ENCODE measurements around the gene SLC9B1.

SLC9B1 gene, protein sequence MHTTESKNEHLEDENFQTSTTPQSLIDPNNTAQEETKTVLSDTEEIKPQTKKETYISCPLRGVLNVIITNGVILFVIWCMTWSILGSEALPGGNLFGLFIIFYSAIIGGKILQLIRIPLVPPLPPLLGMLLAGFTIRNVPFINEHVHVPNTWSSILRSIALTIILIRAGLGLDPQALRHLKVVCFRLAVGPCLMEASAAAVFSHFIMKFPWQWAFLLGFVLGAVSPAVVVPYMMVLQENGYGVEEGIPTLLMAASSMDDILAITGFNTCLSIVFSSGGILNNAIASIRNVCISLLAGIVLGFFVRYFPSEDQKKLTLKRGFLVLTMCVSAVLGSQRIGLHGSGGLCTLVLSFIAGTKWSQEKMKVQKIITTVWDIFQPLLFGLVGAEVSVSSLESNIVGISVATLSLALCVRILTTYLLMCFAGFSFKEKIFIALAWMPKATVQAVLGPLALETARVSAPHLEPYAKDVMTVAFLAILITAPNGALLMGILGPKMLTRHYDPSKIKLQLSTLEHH

DNA sequence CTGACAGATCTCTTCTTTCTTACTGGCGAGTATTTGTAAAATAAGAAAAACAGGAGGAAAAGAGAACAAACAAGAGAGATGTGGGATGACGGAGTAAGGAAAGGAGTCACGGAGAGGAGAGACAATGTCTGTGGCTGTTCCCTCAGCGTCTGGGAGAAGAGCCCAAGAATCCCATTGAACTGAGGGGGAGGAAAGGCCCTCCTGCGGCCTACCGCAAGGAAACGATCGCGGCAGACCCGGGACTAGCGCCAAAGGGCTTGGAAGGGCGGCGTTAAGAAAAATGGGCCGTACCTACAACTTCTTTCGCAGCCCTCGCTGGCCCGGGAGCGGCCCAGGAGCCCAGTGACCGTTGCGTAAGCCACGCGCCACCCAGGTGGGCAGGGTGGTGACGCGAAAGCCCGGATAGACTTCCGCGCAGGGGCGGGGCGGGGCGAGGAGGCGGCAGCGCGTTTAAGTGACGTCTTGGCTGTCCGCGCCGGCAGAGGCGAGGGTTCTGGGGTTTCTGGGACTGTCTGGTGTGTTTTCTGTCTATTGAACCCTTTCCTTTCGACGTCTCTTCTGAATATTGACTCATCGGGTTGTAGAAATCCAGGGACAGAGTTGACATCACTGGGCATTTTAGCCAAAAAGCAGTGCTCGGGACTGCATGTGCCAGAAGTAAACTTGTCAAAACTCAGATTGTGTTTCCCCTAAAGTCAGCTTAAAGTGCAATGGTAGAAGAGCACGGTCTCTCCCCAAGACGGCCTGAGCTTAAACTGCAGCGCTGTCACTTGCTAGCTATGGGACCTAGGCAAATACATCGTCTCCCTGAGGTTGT, at the start of gene SLC9B1:
Gene SLC9B1 (minus strand): TSS at position 398 of the 817 bp plus-strand sequence. CDS start 27,994 bp downstream, outside the sequence.
- FAIRE-seq, result peak; percentile 79

GRCh38 chr4:103067841-103068547, 48.5 kb upstream of the SLC9B1 start:
- FAIRE-seq, result no peak

DNA sequence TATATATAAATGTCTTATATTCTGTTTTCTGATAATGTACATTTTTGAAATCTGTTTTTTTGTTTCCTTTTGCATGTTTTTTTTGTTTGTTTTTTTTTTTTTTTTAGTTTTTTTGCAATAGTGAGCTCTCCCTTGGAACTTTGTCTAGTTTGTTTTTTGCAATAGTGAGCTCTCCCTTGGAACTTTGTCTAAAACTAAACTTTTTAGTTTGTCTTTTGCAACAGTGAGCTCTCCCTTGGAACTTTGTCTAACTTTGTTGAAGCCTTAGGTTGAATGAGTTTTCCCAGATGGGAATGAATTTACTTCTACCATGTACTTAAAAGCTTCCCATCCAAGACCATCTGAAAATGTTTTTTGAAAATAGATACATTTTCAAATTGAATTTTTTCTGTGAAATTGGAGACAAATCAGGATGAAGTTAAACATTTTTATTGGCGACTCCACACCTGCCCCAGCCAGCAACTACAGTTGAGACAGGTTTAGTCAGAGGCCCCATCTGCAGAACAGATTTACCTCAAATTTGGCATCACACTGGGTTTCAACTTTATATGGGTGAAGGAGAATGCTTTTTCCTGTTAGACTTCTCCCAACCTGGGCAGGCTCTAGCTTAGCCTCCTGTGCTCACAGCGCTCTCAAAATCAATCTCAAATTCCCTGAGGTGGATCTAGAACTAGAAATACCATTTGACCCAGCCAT, 41.1 kb upstream of the SLC9B1 start:
- FAIRE-seq, result no peak

DNA sequence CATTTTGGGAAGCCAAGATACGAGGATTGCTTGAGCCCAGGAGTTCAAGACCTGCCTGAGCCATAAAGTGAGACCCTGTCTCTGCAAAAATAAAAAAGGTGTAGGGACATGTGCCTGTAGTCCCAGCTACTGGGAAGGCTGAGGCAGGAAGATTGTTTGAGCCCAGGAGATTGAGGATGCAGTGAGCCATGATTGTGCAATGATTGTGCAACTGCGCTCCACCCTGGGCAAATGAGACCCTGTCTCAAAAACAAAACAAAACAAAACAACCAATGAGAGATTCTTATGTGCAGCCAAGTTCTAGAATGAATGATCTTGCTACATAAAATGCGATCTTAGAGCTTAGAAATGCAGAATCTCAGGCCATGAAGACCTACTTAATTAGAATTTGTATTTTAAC, 34.5 kb upstream of the SLC9B1 start:
- FAIRE-seq, result no peak

GRCh38 chr4:103052779-103053178, 33.3 kb upstream of the SLC9B1 start:
- no peak for FAIRE-seq

DNA sequence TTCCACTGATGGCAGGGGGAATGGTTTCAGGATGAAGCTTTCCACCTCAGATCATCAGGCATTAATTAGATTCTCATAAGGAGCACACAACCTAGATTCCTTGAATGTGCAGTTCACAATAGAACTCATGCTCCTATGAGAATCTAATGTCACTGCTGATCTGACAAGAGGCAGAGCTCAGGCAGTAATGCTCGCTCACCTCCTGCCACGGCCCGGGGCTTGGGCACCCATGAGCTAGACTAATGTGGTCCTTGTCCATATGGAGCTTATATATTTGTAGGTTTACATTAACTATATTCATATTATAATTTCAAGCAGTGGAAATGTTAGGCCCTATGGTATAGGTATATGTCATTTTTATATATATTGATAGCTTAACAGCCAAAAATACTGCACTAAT, 32.6 kb upstream of the SLC9B1 start:
- no peak for FAIRE-seq

- FAIRE-seq, result no peak
These were observed 31.4 kb upstream of the SLC9B1 start for GRCh38 chr4:103050736-103051436.

- no peak for FAIRE-seq
These were observed 27.1 kb upstream of the SLC9B1 start for GRCh38 chr4:103046416-103047290.

DNA sequence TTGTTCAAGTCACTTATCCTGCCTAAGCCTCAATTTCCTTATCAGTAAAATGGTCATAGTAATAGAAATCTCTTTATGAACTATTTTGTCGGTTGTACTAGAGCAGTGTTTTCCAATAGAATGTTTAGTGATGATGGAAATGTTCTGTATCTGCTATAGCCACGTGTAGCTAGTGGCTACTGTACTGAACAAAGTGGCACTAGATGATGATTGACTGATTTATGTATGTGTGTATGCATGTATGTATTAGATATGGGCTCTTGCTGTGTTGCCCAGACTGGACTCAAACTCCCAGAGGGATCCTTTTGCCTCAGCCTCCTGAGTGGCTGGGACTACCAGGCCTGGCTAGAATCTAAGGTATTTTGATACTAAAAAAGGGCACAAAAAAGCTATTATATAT, 24.7 kb upstream of the SLC9B1 start:
- FAIRE-seq, result no peak

GRCh38 chr4:103036169-103036568, 16.7 kb upstream of the SLC9B1 start:
- no peak for FAIRE-seq

- FAIRE-seq, result no peak
These were observed 13.1 kb upstream of the SLC9B1 start for GRCh38 chr4:103032574-103032973.

GRCh38 chr4:103030791-103031190, 11.3 kb upstream of the SLC9B1 start:
- no peak for FAIRE-seq

DNA sequence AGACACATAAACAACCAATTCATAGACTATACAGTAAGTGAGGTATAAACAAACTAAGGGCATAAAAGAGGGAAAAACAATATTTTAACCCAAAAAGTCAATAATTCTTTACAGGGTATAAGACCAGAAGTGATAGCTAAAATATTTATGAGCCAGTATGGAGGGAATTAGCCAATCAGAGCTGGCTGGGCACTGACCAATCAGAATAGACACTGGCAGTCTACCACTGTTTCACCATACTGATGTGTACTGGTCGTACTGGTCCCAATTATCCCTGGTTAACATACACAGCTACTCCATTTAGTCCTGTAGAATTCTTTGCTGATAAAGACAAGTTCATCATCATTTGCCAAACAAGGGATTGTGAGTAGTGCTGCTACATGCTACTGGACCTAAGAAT, 9.8 kb upstream of the SLC9B1 start:
- no peak for FAIRE-seq

- no peak for FAIRE-seq
These were observed 7.4 kb upstream of the SLC9B1 start for GRCh38 chr4:103026868-103027267.

DNA sequence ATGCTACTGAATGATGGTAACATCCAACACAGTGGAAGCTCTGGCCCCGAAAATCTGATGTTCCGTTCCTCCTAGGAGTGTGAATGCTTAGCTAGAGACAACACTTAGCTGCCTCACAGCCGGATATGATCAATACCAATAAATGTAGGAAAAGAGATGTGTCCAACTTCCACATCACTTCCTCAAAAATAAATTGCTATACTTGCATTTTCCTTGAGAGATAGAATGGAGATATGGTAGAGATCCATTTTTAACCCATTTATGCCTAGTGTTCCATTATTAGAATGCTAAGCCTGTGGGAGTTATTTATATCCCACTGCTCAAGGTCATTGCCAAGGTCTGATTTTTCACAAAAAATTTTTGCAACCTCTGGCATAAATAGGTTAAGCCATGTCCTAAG, 5.5 kb upstream of the SLC9B1 start:
- FAIRE-seq, result no peak

- no peak for FAIRE-seq
These were observed 1.6 kb upstream of the SLC9B1 start for GRCh38 chr4:103021120-103021519.

DNA sequence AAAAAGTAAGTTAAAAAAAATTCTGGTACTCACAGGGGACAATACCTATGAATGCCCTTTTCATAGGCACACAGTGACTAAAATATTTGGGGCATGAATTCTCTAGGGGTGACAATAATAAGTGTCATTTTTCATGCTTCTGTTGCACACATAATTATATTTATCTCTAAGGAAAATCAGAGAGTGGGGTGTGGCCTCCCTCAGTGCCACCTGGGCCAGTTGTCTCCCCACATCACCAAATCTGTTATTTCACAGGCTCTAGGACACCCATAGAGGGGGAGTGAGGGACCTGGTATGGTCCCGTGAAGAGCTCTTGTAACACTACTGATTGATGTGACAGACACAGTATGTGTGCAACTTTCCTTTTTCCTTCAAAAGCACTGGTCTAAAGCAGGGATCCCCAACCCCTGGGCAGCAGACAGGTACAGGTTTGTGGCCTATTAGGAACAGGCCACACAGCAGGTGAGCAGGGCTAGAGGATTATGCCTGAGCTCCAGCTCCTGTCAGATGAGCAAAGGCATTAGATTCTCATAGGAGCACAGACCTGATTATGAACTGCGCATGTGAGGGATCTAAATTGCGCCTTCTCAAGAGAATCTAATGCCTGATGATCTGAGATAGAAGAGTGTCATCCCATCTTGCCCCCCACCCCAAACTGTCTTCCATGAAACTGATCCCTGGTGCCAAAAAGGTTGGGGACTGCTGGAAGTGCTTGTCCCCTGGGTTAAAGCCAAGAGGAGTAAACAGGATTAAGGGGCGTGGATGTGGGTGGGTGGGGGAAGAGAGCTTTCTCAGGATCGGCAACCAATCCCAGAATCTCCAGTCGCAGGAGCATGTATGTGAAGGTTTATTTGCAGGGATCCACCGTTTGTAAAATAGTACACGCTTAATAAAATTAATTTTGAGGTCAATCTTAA, 856 bp downstream of the SLC9B1 start:
- FAIRE-seq, result no peak

DNA sequence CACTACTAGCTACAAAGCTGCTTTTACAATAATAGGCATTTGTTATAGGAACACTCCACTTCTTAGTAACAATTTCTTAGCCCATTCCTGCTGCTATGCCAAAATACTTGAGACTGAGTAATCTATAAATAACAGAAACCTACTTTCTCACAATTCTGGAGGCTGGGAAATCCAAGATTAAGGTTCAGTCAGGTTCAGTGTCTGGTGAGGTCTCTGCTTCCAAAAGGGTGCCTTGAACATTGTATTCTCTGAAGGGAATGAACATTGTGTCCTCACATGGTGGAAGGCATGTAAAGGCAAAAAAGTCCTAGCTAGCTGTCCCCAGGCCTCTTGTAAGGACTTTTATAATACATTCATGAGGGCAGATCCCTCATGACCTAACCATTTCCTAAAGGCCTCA, 7.0 kb downstream of the SLC9B1 start:
- no peak for FAIRE-seq

GRCh38 chr4:103012060-103012459, 7.4 kb downstream of the SLC9B1 start:
- FAIRE-seq, result no peak
